Activated B cell treated with CpG ODN at 0.5 μM for 24 hours (primary cell): ENCODE measurements around the gene FAM200C. TPM values are rescaled to one million over a fixed set of nuclear protein-coding genes. Genes with fewer than 3 reads are reported as not detected.

Experiments used
- ATAC-seq: fragments of 200-7000 bp; cut with Tn5 transposase; one replicate; pipeline ENCODE4 v1.10.0; 2021; ENCODE audit warnings: low read depth, mild to moderate bottlenecking, moderate library complexity
- CTCF ChIA-PET: fragments of 350-600 bp; sonication (Branson Sonifier 250); formaldehyde crosslinking; loops from one replicate; lab custom pipeline; 2021; ENCODE audit warnings: antibody characterized with exemption; lab: Charles Lee
- POLR2A ChIA-PET: fragments of 350-600 bp; sonication (Branson Sonifier 250); formaldehyde crosslinking; loops from one replicate; lab custom pipeline; 2021; ENCODE audit warnings: antibody characterized with exemption; lab: Charles Lee
- DNase-seq: peaks from one replicate; pipeline ENCODE4 v3.0.0; 2022
- H3K27ac Mint-ChIP-seq: one replicate; pipeline ENCODE4 v1.8.0; 2020; ENCODE audit warnings: mixed read lengths
- H3K27me3 Mint-ChIP-seq: one replicate; pipeline ENCODE4 v1.8.0; 2021; ENCODE audit warnings: mixed read lengths
- H3K36me3 Mint-ChIP-seq: one replicate; pipeline ENCODE4 v1.8.0; 2021; ENCODE audit warnings: low read depth, mixed read lengths
- H3K4me1 Mint-ChIP-seq: one replicate; pipeline ENCODE4 v1.8.0; 2021; ENCODE audit warnings: mixed read lengths
- H3K4me3 Mint-ChIP-seq: one replicate; pipeline ENCODE4 v1.8.0; 2020; ENCODE audit warnings: mild to moderate bottlenecking, mixed read lengths
- H3K9me3 Mint-ChIP-seq: one replicate; pipeline ENCODE4 v1.8.0; 2020; ENCODE audit warnings: mixed read lengths
- CTCF ChIP-seq: fragments of 200-600 bp; IDR thresholded peaks from one replicate; pipeline ENCODE4 v1.8.0; 2022; ENCODE audit warnings: antibody characterized with exemption, mild to moderate bottlenecking
- intact Hi-C: fragments of 100-400 bp; cut with micrococcal nuclease; formaldehyde crosslinking; loops from one replicate; pipeline ENCODE4 v1.15.1; 2024
- total RNA-seq: library from RNA; stranded (reverse); gene quantifications from 2 replicates; pipeline ENCODE4 v1.2.3, GENCODE V29; 2022

Gene FAM200C
- total RNA-seq, 1 donor from 2014 or later: 0.44 TPM

DNA sequence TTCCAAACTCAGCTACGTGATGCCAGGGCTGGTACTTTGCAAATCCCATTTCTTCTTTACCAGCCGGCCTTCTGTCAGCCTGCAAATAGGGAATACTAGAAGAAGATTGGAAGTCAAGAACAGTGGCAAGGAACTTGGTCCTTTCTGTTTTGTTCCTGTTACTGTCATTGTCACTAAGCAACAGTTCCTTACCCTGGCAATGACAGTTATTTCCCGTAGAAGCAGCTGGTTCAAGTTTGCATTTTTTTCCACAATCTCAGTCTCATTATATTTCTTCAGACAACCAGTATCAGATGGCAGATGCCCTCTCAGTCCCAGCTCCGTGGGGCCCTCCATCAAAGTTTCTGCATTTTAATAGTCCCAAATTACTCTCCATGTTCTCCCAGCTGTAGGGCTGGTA, 20.3 kb downstream of the FAM200C start:
- ChIA-PET POLR2A (no interaction called here), CTCF (interaction anchor here (1.4 kb wide), 1 partner anchor 10 kb away, joined by 4 read pairs; no protein-coding TSS in a partner anchor)
- intact Hi-C loops: no loop called here

GRCh38 chr5:160378330-160378729, 21.5 kb downstream of the FAM200C start:
- DNase-seq: no peak
- Mint-ChIP-seq H3K27me3 (peaks cover 30% of the 10 kb centered on the region), H3K27ac (no peak overlapping the region), H3K9me3 (no peaks in the 10 kb centered on the region), H3K36me3 (no peaks in the 10 kb centered on the region), H3K4me3 (no peak overlapping the region), H3K4me1 (peaks cover 9% of the 10 kb centered on the region)
- intact Hi-C loops: no loop called here
- ChIA-PET CTCF (interaction anchor here (1.4 kb wide), 1 partner anchor 11 kb away, joined by 4 read pairs; no protein-coding TSS in a partner anchor), POLR2A (no interaction called here)
- ATAC-seq: no peak
- TF ChIP-seq CTCF: no peak

More for the DNA sequence above, 20.3 kb downstream of the FAM200C start:
- H3K27ac Mint-ChIP-seq: no peak overlapping the region
- ATAC-seq (no peak), DNase-seq (no peak)
- H3K9me3 Mint-ChIP-seq: no peaks in the 10 kb centered on the region
- no peak overlapping the region for H3K4me3 Mint-ChIP-seq
- H3K36me3 Mint-ChIP-seq: no peaks in the 10 kb centered on the region
- peaks cover 26% of the 10 kb centered on the region for H3K27me3 Mint-ChIP-seq
- H3K4me1 Mint-ChIP-seq: peaks cover 9% of the 10 kb centered on the region
- no peak for TF ChIP-seq CTCF

DNA sequence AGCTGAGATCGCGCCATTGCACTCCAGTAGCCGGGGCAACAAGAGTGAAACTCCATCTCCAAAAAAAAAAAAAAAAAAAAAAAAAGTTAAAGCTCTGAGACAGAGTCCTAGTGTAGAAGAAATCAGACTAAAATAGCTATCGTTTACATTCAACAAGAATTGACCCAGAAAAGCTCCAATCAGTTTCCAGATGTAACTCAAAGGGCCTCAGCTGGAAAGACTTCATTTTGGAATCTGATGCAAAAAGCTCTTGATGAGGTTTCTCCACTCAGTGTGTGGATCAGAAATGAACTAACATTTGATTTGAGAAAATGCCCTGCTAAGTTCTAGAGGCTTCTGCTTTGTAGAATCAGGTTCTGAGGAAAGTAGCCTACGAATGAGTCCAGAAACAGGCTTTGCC, 22.2 kb downstream of the FAM200C start:
- no peak overlapping the region for H3K4me3 Mint-ChIP-seq
- POLR2A ChIA-PET: interaction anchor here (0.6 kb wide), 1 partner anchor 26 kb away, joined by 3 read pairs; no protein-coding TSS in a partner anchor

GRCh38 chr5:160376416-160376815, 23.4 kb downstream of the FAM200C start:
- H3K27ac Mint-ChIP-seq: no peak overlapping the region
- H3K4me3 Mint-ChIP-seq: no peak overlapping the region
- H3K9me3 Mint-ChIP-seq: no peaks in the 10 kb centered on the region
- intact Hi-C loops: no loop called here
- H3K4me1 Mint-ChIP-seq: no peaks in the 10 kb centered on the region
- no peaks in the 10 kb centered on the region for H3K36me3 Mint-ChIP-seq
- no peak for DNase-seq
- ChIA-PET CTCF (no interaction called here), POLR2A (no interaction called here)
- no peak for ATAC-seq
- peaks cover 44% of the 10 kb centered on the region for H3K27me3 Mint-ChIP-seq
- TF ChIP-seq CTCF: no peak

More for the DNA sequence above, 22.2 kb downstream of the FAM200C start:
- ATAC-seq (no peak), DNase-seq (no peak)
- intact Hi-C loops: no loop called here
- peaks cover 3% of the 10 kb centered on the region for H3K4me1 Mint-ChIP-seq
- no peaks in the 10 kb centered on the region for H3K9me3 Mint-ChIP-seq
- TF ChIP-seq CTCF: no peak
- no peak overlapping the region for H3K27ac Mint-ChIP-seq
- CTCF ChIA-PET: no interaction called here
- no peaks in the 10 kb centered on the region for H3K36me3 Mint-ChIP-seq
- H3K27me3 Mint-ChIP-seq: peaks cover 36% of the 10 kb centered on the region

DNA sequence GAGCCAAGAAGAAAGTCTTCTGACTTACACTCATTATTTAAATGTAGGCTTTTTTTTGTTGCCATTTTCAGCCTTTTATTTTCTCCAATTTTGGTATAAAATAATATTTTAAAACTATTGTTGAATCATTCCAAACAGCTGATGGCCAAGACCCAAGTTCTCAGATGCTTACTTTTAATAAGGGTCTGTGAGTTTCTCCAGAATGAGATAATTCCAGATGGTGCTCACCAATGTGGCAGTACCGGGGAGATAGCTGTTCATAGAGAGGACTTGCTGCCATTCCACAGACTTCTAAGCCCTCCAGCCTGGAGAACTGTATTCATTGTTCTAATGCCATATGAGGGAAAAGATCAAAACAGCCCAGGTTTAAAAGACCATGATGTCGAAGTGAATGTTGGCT, 24.2 kb downstream of the FAM200C start:
- H3K27me3 Mint-ChIP-seq: peaks cover 50% of the 10 kb centered on the region
- ChIA-PET CTCF (no interaction called here), POLR2A (no interaction called here)
- ATAC-seq: no peak
- H3K4me1 Mint-ChIP-seq: peaks cover 4% of the 10 kb centered on the region
- no peaks in the 10 kb centered on the region for H3K36me3 Mint-ChIP-seq
- no peaks in the 10 kb centered on the region for H3K9me3 Mint-ChIP-seq
- no peak for DNase-seq
- no peak overlapping the region for H3K27ac Mint-ChIP-seq
- H3K4me3 Mint-ChIP-seq: no peak overlapping the region
- intact Hi-C loops: no loop called here
- no peak for TF ChIP-seq CTCF
